Central memory CD8-positive, alpha-beta T cell (primary cell): Measurements from ENCODE around the gene LRMDA.

ENCODE experiments used
- ATAC-seq: fragments of 150-1000 bp; cut with Tn5 transposase; replicated peaks from 2 replicates; pipeline ENCODE4 v1.10.0; 2022; ENCODE audit warnings: mild to moderate bottlenecking, moderate FRiP score, moderate number of reproducible peaks; ENCODE audit not compliant: poor library complexity, severe bottlenecking; ENCODE audit errors: extremely low read depth
- DNase-seq, 2 donors: peaks; one replicate each; pipeline ENCODE4 v3.0.0; 2021; ENCODE audit warnings: low spot score in 2 of 2
- H3K27ac Mint-ChIP-seq: one replicate; pipeline ENCODE4 v1.8.0; 2022; ENCODE audit warnings: low read depth, mild to moderate bottlenecking, moderate library complexity, mixed read lengths
- H3K27me3 Mint-ChIP-seq: one replicate; pipeline ENCODE4 v1.8.0; 2022; ENCODE audit warnings: mixed read lengths
- H3K36me3 Mint-ChIP-seq: one replicate; pipeline ENCODE4 v1.8.0; 2022; ENCODE audit warnings: mild to moderate bottlenecking, moderate library complexity, mixed read lengths; ENCODE audit not compliant: insufficient read depth
- H3K4me1 Mint-ChIP-seq: one replicate; pipeline ENCODE4 v1.8.0; 2022; ENCODE audit warnings: mixed read lengths
- H3K4me3 Mint-ChIP-seq: one replicate; pipeline ENCODE4 v1.8.0; 2022; ENCODE audit warnings: mild to moderate bottlenecking, moderate library complexity, mixed read lengths
- H3K9me3 Mint-ChIP-seq: one replicate; pipeline ENCODE4 v1.8.0; 2022; ENCODE audit warnings: mixed read lengths

Gene LRMDA

DNA sequence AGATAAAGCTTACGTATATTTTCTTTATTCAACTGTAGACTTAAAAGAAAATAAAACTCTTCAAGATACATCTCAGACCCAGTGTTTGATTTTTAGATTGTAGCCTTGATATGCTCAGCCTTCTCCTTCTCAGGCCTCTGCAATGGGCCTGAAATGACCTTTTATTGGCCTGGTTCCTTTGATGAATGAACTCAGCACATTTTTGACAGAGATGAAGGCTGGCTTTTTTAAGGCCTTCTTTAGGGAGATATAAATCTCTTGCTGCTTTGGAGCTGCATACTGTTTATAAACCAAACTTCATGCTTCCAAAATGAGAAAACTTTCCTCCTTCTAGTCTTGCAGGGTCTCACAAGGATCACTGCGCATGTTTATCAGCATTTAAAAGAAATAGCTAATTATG lies 1049.8 kb downstream of the LRMDA start:
- no peaks in the 10 kb centered on the region for H3K27me3 Mint-ChIP-seq
- H3K36me3 Mint-ChIP-seq: no peaks in the 10 kb centered on the region
- no peak for DNase-seq

DNA sequence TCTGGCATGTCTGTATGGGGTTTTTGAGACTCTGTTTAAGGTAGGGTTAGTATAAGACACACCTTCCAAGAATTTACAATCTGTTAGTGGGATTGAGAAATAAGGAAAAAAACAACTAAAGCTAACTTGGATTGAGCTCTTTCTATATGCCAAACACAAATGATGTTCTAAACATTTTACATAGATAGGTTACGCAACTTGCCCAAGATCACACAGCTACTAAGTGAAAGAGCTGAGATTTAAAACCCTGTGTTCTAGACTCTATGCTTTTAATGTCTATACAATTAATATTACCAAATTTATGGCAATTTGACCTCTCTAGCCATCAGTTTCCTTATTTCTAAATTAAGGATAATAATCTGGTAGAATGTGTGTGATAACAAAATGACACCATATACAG lies 1056.2 kb downstream of the LRMDA start:
- Mint-ChIP-seq H3K36me3 (peaks cover 1% of the 10 kb centered on the region), H3K4me3 (no peak overlapping the region), H3K9me3 (peaks cover 50% of the 10 kb centered on the region), H3K27me3 (no peaks in the 10 kb centered on the region), H3K4me1 (no peaks in the 10 kb centered on the region), H3K27ac (no peak overlapping the region)
- no peak for DNase-seq
- no peak for ATAC-seq

More for the DNA sequence above, 1049.8 kb downstream of the LRMDA start:
- Mint-ChIP-seq H3K27ac (no peak overlapping the region), H3K9me3 (peaks cover 35% of the 10 kb centered on the region), H3K4me1 (no peaks in the 10 kb centered on the region), H3K4me3 (no peak overlapping the region)
- no peak for ATAC-seq

- Mint-ChIP-seq H3K9me3 (peaks cover 47% of the 10 kb centered on the region), H3K4me1 (no peaks in the 10 kb centered on the region), H3K36me3 (peaks cover 1% of the 10 kb centered on the region), H3K4me3 (no peak overlapping the region), H3K27me3 (no peaks in the 10 kb centered on the region), H3K27ac (no peak overlapping the region)
- DNase-seq (no peak), ATAC-seq (no peak)
Measured at GRCh38 chr10:76488602-76489001, 1057.2 kb downstream of the LRMDA start.

- no peak overlapping the region for H3K27ac Mint-ChIP-seq
- H3K9me3 Mint-ChIP-seq: peaks cover 32% of the 10 kb centered on the region
- H3K4me1 Mint-ChIP-seq: no peaks in the 10 kb centered on the region
- no peak overlapping the region for H3K4me3 Mint-ChIP-seq
- no peaks in the 10 kb centered on the region for H3K27me3 Mint-ChIP-seq
- ATAC-seq (no peak), DNase-seq (no peak)
- H3K36me3 Mint-ChIP-seq: peaks cover 1% of the 10 kb centered on the region
Measured at GRCh38 chr10:76491216-76491615, 1059.8 kb downstream of the LRMDA start.

DNA sequence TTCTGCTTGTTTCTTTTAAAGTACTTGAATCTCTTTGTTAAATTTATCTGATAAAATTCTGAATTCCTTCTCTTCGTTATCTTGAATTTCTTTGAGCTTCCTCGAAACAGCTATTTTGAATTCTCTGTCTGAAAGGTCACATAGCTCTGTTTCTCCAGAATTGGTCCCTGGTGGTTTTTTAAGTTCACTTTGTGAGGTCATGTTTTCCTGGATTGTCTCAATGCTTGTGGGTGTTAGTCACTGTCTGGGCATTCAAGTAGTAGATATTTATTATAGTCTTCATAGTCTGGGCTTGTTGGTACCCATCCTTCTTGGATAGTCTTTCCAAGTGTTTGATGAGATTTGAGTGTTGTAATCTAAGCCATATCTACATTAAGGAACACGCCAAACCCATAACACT lies 1060.6 kb downstream of the LRMDA start:
- H3K27me3 Mint-ChIP-seq: no peaks in the 10 kb centered on the region
- DNase-seq: no peak
- peaks cover 1% of the 10 kb centered on the region for H3K36me3 Mint-ChIP-seq
- H3K4me3 Mint-ChIP-seq: no peak overlapping the region
- peaks cover 30% of the 10 kb centered on the region for H3K9me3 Mint-ChIP-seq
- no peaks in the 10 kb centered on the region for H3K4me1 Mint-ChIP-seq
- no peak overlapping the region for H3K27ac Mint-ChIP-seq
- ATAC-seq: no peak

DNA sequence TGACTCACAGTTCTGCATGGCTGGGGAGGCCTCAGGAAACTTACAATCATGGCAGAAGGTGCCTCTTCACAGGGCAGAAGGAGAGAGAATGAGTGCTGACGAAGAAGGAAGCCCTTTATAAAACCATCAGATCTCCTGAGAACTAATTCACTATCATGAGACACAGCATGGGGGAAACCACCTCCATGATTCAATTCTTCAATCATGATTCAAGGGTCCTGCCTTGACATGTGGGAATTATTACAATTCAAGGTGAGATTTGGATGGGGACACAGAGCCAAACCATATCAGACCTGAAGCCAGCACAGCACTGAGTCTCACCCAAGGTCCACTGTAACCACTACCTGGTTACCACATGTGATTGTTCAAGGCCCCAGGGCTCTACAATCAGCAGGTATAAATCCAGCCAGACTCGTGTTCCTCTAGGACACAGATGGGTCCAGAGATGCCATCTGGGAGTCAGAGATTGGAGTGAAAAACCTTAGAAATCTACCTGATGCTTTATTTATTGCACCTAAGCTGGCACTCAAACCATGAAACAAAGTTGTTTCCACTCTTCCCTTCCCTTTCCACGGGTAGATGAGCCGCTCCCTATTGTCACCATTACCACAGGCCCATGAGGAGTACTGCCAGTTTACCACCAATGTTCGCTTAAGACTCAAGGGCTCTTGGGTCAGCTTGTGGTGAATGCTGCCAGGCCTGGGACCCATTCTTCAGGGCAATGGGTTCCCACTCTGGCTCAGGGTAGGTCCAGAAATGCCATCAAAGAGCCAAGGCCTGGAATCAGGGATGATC lies 1061.5 kb downstream of the LRMDA start:
- H3K4me3 Mint-ChIP-seq: no peak overlapping the region
- H3K27ac Mint-ChIP-seq: no peak overlapping the region
- H3K9me3 Mint-ChIP-seq: peaks cover 25% of the 10 kb centered on the region
- no peaks in the 10 kb centered on the region for H3K4me1 Mint-ChIP-seq
- DNase-seq (no peak), ATAC-seq (no peak)
- no peaks in the 10 kb centered on the region for H3K27me3 Mint-ChIP-seq
- peaks cover 1% of the 10 kb centered on the region for H3K36me3 Mint-ChIP-seq

DNA sequence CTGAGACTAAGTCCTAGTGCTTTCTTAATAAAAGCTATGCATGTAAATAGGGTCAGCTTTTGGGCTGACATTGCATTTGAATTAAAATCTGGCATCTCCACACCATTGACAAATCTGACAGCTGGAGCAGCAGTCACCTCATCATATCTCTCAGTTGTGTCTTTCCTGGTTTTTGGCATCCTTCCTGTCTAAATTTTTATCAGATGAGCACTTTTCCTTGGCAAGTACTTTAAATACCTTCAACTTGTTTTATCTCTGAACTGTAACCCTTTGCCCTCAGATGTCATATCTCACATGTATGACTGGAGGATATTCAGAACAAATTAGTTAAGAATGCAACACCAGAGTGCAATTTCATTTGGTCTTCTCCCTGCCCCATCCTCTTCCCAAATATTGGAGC lies 1066.2 kb downstream of the LRMDA start:
- no peaks in the 10 kb centered on the region for H3K36me3 Mint-ChIP-seq
- no peaks in the 10 kb centered on the region for H3K27me3 Mint-ChIP-seq
- no peaks in the 10 kb centered on the region for H3K4me1 Mint-ChIP-seq
- peaks cover 6% of the 10 kb centered on the region for H3K9me3 Mint-ChIP-seq
- H3K27ac Mint-ChIP-seq: no peak overlapping the region
- no peak overlapping the region for H3K4me3 Mint-ChIP-seq
- ATAC-seq (no peak), DNase-seq (no peak)

DNA sequence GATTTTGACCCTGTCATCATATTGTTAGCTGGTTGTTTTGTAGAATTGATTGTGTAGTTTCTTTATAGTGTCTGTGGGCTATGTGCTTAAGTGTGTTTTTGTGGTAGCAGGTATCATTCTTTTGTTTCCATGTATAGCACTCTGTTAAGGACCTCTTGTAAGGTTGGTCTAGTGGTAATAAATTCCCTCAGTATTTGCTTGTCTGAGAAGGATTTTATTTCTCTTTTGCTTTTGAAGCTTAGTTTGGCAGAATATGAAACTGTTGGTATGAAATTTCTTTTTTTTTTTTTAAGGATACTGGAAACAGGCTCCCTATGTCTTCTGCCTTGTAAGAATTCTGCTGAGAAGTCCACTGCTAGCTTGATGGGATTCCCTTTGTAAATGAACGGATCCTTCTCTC lies 1073.4 kb downstream of the LRMDA start:
- DNase-seq: no peak
- no peaks in the 10 kb centered on the region for H3K36me3 Mint-ChIP-seq
- H3K4me3 Mint-ChIP-seq: no peak overlapping the region
- H3K27ac Mint-ChIP-seq: no peak overlapping the region
- no peaks in the 10 kb centered on the region for H3K27me3 Mint-ChIP-seq
- H3K9me3 Mint-ChIP-seq: peaks cover 20% of the 10 kb centered on the region
- ATAC-seq: no peak
- no peaks in the 10 kb centered on the region for H3K4me1 Mint-ChIP-seq

- DNase-seq: no peak
- no peaks in the 10 kb centered on the region for H3K36me3 Mint-ChIP-seq
- no peaks in the 10 kb centered on the region for H3K4me1 Mint-ChIP-seq
- ATAC-seq: no peak
- H3K27me3 Mint-ChIP-seq: no peaks in the 10 kb centered on the region
- no peak overlapping the region for H3K27ac Mint-ChIP-seq
- no peak overlapping the region for H3K4me3 Mint-ChIP-seq
- H3K9me3 Mint-ChIP-seq: peaks cover 8% of the 10 kb centered on the region
Measured at GRCh38 chr10:76509446-76509845, 1078.0 kb downstream of the LRMDA start.

- no peaks in the 10 kb centered on the region for H3K36me3 Mint-ChIP-seq
- DNase-seq (no peak), ATAC-seq (no peak)
- no peaks in the 10 kb centered on the region for H3K27me3 Mint-ChIP-seq
- no peak overlapping the region for H3K4me3 Mint-ChIP-seq
- no peak overlapping the region for H3K27ac Mint-ChIP-seq
- no peaks in the 10 kb centered on the region for H3K4me1 Mint-ChIP-seq
- peaks cover 5% of the 10 kb centered on the region for H3K9me3 Mint-ChIP-seq
Measured at GRCh38 chr10:76514321-76514720, 1082.9 kb downstream of the LRMDA start.

DNA sequence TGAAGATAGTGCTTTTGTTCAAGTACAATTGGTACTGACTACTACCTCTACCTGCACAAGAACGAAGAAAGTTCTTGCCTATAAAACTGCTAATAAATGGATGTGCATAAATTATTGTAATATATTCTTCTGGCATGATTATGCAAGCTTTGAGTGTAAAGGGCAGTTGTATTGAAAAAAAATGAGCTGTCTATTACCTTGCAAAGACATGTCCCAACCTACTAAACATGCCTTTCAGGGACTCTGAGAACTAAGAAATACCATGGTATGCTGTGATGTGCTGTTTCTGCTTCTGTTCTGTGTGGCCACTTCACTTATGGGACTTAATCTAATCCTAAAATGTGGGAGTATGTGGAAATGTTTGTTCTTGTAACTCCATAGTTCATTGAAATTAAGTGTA lies 1083.4 kb downstream of the LRMDA start:
- Mint-ChIP-seq H3K36me3 (no peaks in the 10 kb centered on the region), H3K9me3 (peaks cover 5% of the 10 kb centered on the region), H3K27me3 (no peaks in the 10 kb centered on the region), H3K4me3 (no peak overlapping the region), H3K4me1 (no peaks in the 10 kb centered on the region), H3K27ac (no peak overlapping the region)
- ATAC-seq (no peak), DNase-seq (no peak)

GRCh38 chr10:76522547-76522946 lies 1091.1 kb downstream of the LRMDA start:
- Mint-ChIP-seq H3K27me3 (no peaks in the 10 kb centered on the region), H3K36me3 (no peaks in the 10 kb centered on the region), H3K27ac (no peak overlapping the region), H3K4me3 (no peak overlapping the region), H3K9me3 (peaks cover 6% of the 10 kb centered on the region), H3K4me1 (no peaks in the 10 kb centered on the region)
- ATAC-seq: no peak
- DNase-seq: no peak

DNA sequence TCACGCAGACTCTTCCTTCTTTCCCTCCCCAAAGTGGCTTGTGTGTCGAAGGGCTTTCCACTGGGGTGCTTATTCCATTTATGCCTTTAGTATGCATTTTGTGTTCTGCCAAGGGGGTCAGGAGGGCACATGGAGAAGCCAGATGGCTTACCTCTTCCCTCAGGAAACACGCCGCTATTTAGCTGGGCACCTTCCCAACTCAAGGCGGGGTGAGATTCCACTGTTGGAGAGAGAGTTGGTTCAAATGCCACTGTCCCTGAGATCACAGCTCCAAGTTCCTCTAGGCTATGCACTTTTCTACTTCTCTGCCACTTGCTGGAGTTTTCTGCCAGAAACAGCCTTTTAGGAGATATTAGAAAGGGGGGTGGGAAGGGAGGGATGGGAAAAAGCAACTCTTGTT lies 1091.8 kb downstream of the LRMDA start:
- no peaks in the 10 kb centered on the region for H3K4me1 Mint-ChIP-seq
- H3K27ac Mint-ChIP-seq: no peak overlapping the region
- no peak for DNase-seq

More for the DNA sequence above, 1091.8 kb downstream of the LRMDA start:
- ATAC-seq: no peak
- no peaks in the 10 kb centered on the region for H3K36me3 Mint-ChIP-seq
- no peaks in the 10 kb centered on the region for H3K27me3 Mint-ChIP-seq
- no peak overlapping the region for H3K4me3 Mint-ChIP-seq
- peaks cover 6% of the 10 kb centered on the region for H3K9me3 Mint-ChIP-seq
